GM18526 (cell line): Measurements from ENCODE around the gene ERP29.

Experiments
- POLR2A ChIP-seq: IDR thresholded peaks from 3 replicates; pipeline ENCODE4 v1.6.1; 2011; ENCODE audit not compliant: insufficient read length; ENCODE audit errors: extremely low read depth

Gene ERP29

GRCh38 chr12:112012775-112013600 lies at the start of gene ERP29, which contains the start of gene TMEM116:
ERP29 (plus strand) TSS chr12:112013426; CDS start chr12:112013466, 40 bp downstream.
TMEM116 (minus strand) TSS chr12:112013165; CDS start chr12:112005270, 7,895 bp downstream.
- TF ChIP-seq POLR2A: peak; percentile 92

- no peak for TF ChIP-seq POLR2A
These were observed 48.3 kb upstream of the ERP29 start for GRCh38 chr12:111964935-111965334.

- TF ChIP-seq POLR2A: no peak
These were observed 41.4 kb upstream of the ERP29 start for GRCh38 chr12:111971800-111972199.

- no peak for TF ChIP-seq POLR2A
These were observed 37.9 kb upstream of the ERP29 start for GRCh38 chr12:111975161-111975931.

GRCh38 chr12:111976291-111976690 lies 36.9 kb upstream of the ERP29 start:
- no peak for TF ChIP-seq POLR2A

- TF ChIP-seq POLR2A: no peak
These were observed 36.4 kb upstream of the ERP29 start for GRCh38 chr12:111976860-111977259.

- TF ChIP-seq POLR2A: no peak
These were observed 34.7 kb upstream of the ERP29 start for GRCh38 chr12:111978545-111978944.

GRCh38 chr12:111980598-111980997 lies 32.6 kb upstream of the ERP29 start:
- no peak for TF ChIP-seq POLR2A

GRCh38 chr12:111981987-111982386 lies 31.2 kb upstream of the ERP29 start:
- TF ChIP-seq POLR2A: no peak

GRCh38 chr12:111984820-111985219 lies 28.4 kb upstream of the ERP29 start:
- TF ChIP-seq POLR2A: no peak

GRCh38 chr12:111991535-111991934 lies 21.7 kb upstream of the ERP29 start:
- no peak for TF ChIP-seq POLR2A

GRCh38 chr12:111991946-111992345 lies 21.3 kb upstream of the ERP29 start:
- TF ChIP-seq POLR2A: no peak

GRCh38 chr12:111992464-111992863 lies 20.8 kb upstream of the ERP29 start:
- no peak for TF ChIP-seq POLR2A

GRCh38 chr12:111993292-111994150 lies 19.7 kb upstream of the ERP29 start:
- no peak for TF ChIP-seq POLR2A
